K562 (cell line): ENCODE measurements around the gene HARS2. TPM values are rescaled to one million over a fixed set of nuclear protein-coding genes. Genes with fewer than 3 reads are reported as not detected.

ENCODE experiments used
- ARNT ChIP-seq, 2 experiments: fragments of 450-650 bp; IDR thresholded peaks; 2 replicates each; pipeline ENCODE4 v1.6.1; 2016; ENCODE audit warnings: mild to moderate bottlenecking in 1 of 2
- CHD1 ChIP-seq: fragments of 200-600 bp; sonication (generic); IDR thresholded peaks from one replicate; pipeline ENCODE4 v1.6.1; 2012; ENCODE audit warnings: mild to moderate bottlenecking, moderate library complexity, low read length, inconsistent platforms
- ELF2 ChIP-seq: fragments of 250-450 bp; sonication (Bioruptor Pico); IDR thresholded peaks from 2 replicates; pipeline ENCODE4 v1.5.0; 2021; ENCODE audit warnings: mild to moderate bottlenecking
- ETV5 ChIP-seq: sonication (generic); formaldehyde crosslinking; IDR thresholded peaks from 2 replicates; pipeline ENCODE4 v1.4.0; 2020; ENCODE audit warnings: low read depth, mild to moderate bottlenecking, missing genetic modification reagents
- HSF4 ChIP-seq: fragments of 250-450 bp; sonication (Bioruptor Pico); IDR thresholded peaks from 2 replicates; pipeline ENCODE4 v2.1.2; 2022; ENCODE audit warnings: mild to moderate bottlenecking, moderate library complexity, borderline replicate concordance
- KLF10 ChIP-seq: fragments of 250-450 bp; sonication (Bioruptor Pico); IDR thresholded peaks from 2 replicates; pipeline ENCODE4 v1.6.1; 2021; ENCODE audit warnings: matching md5 sums
- MYC ChIP-seq, 2 experiments: fragments of 250-450 bp in 1 of 2; sonication (Bioruptor Pico) in 1 of 2; IDR thresholded peaks; 2 replicates each; pipeline versions ENCODE4 v1.5.1 to v1.6.1; 2012 to 2021; ENCODE audit warnings: low read depth in 2 of 2, borderline replicate concordance in 1 of 2, improper control_type of control experiment in 1 of 2, low read length in 1 of 2, mild to moderate bottlenecking in 1 of 2, moderate library complexity in 1 of 2
- NKRF ChIP-seq: fragments of 450-650 bp; IDR thresholded peaks from 2 replicates; pipeline ENCODE4 v1.6.1; 2016; ENCODE audit warnings: borderline replicate concordance
- NR3C1 ChIP-seq: sonication (generic); formaldehyde crosslinking; IDR thresholded peaks from 2 replicates; pipeline ENCODE4 v1.8.1; 2022; ENCODE audit warnings: missing genetic modification reagents
- POLR3A ChIP-seq: IDR thresholded peaks from 2 replicates; pipeline ENCODE4 v1.6.1; 2011; ENCODE audit warnings: borderline replicate concordance, mild to moderate bottlenecking, moderate library complexity; ENCODE audit not compliant: insufficient read length, insufficient read depth; ENCODE audit errors: extremely low read depth
- SMAD2 ChIP-seq: fragments of 150-350 bp; IDR thresholded peaks from 2 replicates; pipeline ENCODE4 v1.6.1; 2014; ENCODE audit warnings: low read depth, mild to moderate bottlenecking, low read length
- STAT5A ChIP-seq: IDR thresholded peaks from 2 replicates; pipeline ENCODE4 v1.6.1; 2012; ENCODE audit warnings: low read length, inconsistent platforms, borderline replicate concordance
- ZC3H8 ChIP-seq: fragments of 450-650 bp; IDR thresholded peaks from 2 replicates; pipeline ENCODE4 v1.6.1; 2017
- ZFX ChIP-seq: sonication (generic); formaldehyde crosslinking; IDR thresholded peaks from 2 replicates; pipeline ENCODE4 v1.8.0; 2022; ENCODE audit warnings: mild to moderate bottlenecking, missing genetic modification reagents, moderate library complexity
- ZNF124 ChIP-seq: sonication (generic); formaldehyde crosslinking; IDR thresholded peaks from 2 replicates; pipeline ENCODE4 v1.8.1; 2022; ENCODE audit warnings: missing genetic modification reagents
- ZNF263 ChIP-seq: sonication (generic); formaldehyde crosslinking; IDR thresholded peaks from 2 replicates; pipeline ENCODE4 v1.8.0; 2022; ENCODE audit warnings: mild to moderate bottlenecking, missing genetic modification reagents, borderline replicate concordance
- ZNF407 ChIP-seq: fragments of 450-650 bp; IDR thresholded peaks from 2 replicates; pipeline ENCODE4 v1.6.1; 2016; ENCODE audit warnings: low read depth
- ZNF696 ChIP-seq: fragments of 250-450 bp; sonication (Bioruptor Pico); conservative IDR thresholded peaks from 2 replicates; pipeline ENCODE4 v1.4.0; 2020; ENCODE audit warnings: mild to moderate bottlenecking, moderate library complexity
- polyA plus RNA-seq, 8 experiments: library from polyadenylated mRNA; depleted of rRNA in 4 of 8; stranded (reverse) in 5 of 8; unstranded in 3 of 8; fragments of >200 nt; fragmentation: Nextera tagmentation in 2 of 8; fragmentation: Illumina TruSeq in 1 of 8; extraction: Ambion mirVana in 2 of 8; extraction: Trizol in 1 of 8; gene quantifications; 2 replicates each; pipeline versions ENCODE4 v1.2.1 to v1.2.3, GENCODE V29; 2011 to 2014; ENCODE audit warnings: inconsistent platforms in 1 of 8, missing spikeins in 1 of 8
- total RNA-seq, 7 experiments: library from RNA; depleted of rRNA in 6 of 7; stranded (reverse); fragments of >200 nt in 6 of 7; fragmentation: Illumina TruSeq in 2 of 7; extraction: Trizol in 2 of 7; gene quantifications; 2 replicates each; pipeline versions ENCODE4 v1.2.1 to v1.2.3, GENCODE V29; 2011 to 2021; ENCODE audit warnings: low replicate concordance in 1 of 7

Gene HARS2
- total and polyA plus RNA-seq, 9 of the 15 experiments (the other 6 are each of a cell fraction or from before 2014, with no cell fraction given), result 8.5 to 41.6 (median 27.1) TPM

GRCh38 chr5:140690941-140691924 is at the start of gene HARS2, which contains the start of gene HARS1 (continued):
- TF ChIP-seq ZNF407 (no peak), ZC3H8 (no peak), HSF4 (no peak), ZFX (CRISPR knock-in tag) (peak; percentile 87), MYC (IDR thresholded peaks at IDR 0.05; ENCODE audit: low read depth, low read length) (peak; percentile 90), MYC (CRISPR knock-in tag; IDR thresholded peaks at IDR 0.05; ENCODE audit: borderline replicate concordance, low read depth) (no peak), KLF10 (CRISPR knock-in tag) (no peak), ZNF263 (CRISPR knock-in tag) (peak; percentile 64; the same call in 1 of the 2 replicates), POLR3A (no peak), NR3C1 (CRISPR knock-in tag) (no peak; the same call in 1 of the 2 replicates), ZNF124 (no peak), STAT5A (no peak), NKRF (peak; percentile 95), ARNT (IDR thresholded peaks at IDR 0.05) (peak; percentile 52 to 78; a peak in 3 of 4 replicates), CHD1 (peak; percentile 56), ELF2 (CRISPR knock-in tag) (peak; percentile 95), ZNF696 (CRISPR knock-in tag) (no peak), SMAD2 (no peak), ETV5 (CRISPR knock-in tag) (peak; percentile 97)
